Kidney (tissue), 14 donors: ENCODE results near the gene PARVB. TPM values are rescaled to one million over a fixed set of nuclear protein-coding genes. Genes with fewer than 3 reads are reported as not detected.

Source experiments
- DNase-seq, 5 donors: peaks; one replicate each; pipeline ENCODE4 v3.0.0-alpha.2; 2013 to 2020
- FAIRE-seq: peaks from 2 replicates; lab custom pipeline; 2012; peaks lifted over from hg19 to GRCh38; lab: Jason Lieb, UNC
- H3K27ac ChIP-seq, 2 donors: one replicate each; pipeline ENCODE4 v1.7.0; 2013; ENCODE audit warnings: low read depth in 2 of 2, low read length in 2 of 2, inconsistent platforms in 1 of 2
- H3K27me3 ChIP-seq: one replicate; pipeline ENCODE4 v1.7.1; 2013; ENCODE audit warnings: low read length, inconsistent platforms; ENCODE audit not compliant: control insufficient read depth, insufficient read depth
- H3K36me3 ChIP-seq, 3 donors: one replicate each; pipeline versions ENCODE4 v1.7.0 to v1.7.1; 2013; ENCODE audit warnings: low read length in 3 of 3, control low read depth in 1 of 3, inconsistent platforms in 1 of 3; ENCODE audit not compliant: insufficient read depth in 3 of 3, control insufficient read depth in 2 of 3
- H3K4me1 ChIP-seq, 3 donors: one replicate each; pipeline versions ENCODE4 v1.7.0 to v1.7.1; 2013; ENCODE audit warnings: low read length in 3 of 3, inconsistent platforms in 1 of 3, low read depth in 1 of 3; ENCODE audit not compliant: control insufficient read depth in 2 of 3, insufficient read depth in 2 of 3
- H3K4me3 ChIP-seq, 3 donors: one replicate each; pipeline versions ENCODE4 v1.7.0 to v1.8.1; 2013; ENCODE audit warnings: low read length in 3 of 3, control low read depth in 1 of 3, inconsistent platforms in 1 of 3
- H3K9ac ChIP-seq, 3 donors: one replicate each; pipeline versions ENCODE4 v1.7.0 to v1.7.1; 2013; ENCODE audit warnings: low read length in 3 of 3, control low read depth in 1 of 3, inconsistent platforms in 1 of 3
- H3K9me3 ChIP-seq, 3 donors: one replicate each; pipeline versions ENCODE4 v1.7.0 to v1.7.1; 2013; ENCODE audit warnings: low read length in 3 of 3, control low read depth in 1 of 3, inconsistent platforms in 1 of 3; ENCODE audit not compliant: control insufficient read depth in 2 of 3, insufficient read depth in 1 of 3
- CTCF ChIP-seq: IDR thresholded peaks from 3 replicates; pipeline ENCODE4 v1.5.1; 2012; ENCODE audit warnings: mild to moderate bottlenecking, moderate library complexity, borderline replicate concordance; ENCODE audit not compliant: insufficient read depth; ENCODE audit errors: extremely low read depth
- intact Hi-C: fragments of 100-400 bp; cut with DNase I; formaldehyde crosslinking; loops from one replicate; pipeline ENCODE4 v1.11.1; 2022
- polyA plus RNA-seq: library from polyadenylated mRNA; stranded (reverse); fragments of 350-450 nt; fragmentation: Illumina TruSeq; extraction: RNeasy Lipid Tissue Mini Kit (QIAGEN cat#74804); gene quantifications from one replicate; pipeline ENCODE4 v1.2.3, GENCODE V29; 2014; ENCODE audit warnings: low read depth, low replicate concordance; ENCODE audit not compliant: insufficient read depth
- total RNA-seq: library from RNA; stranded (reverse); fragmentation: NEBNext Ultra II Directional; extraction: Animal tissue kit (Norgen Biotek cat#: 25700); gene quantifications from one replicate; pipeline ENCODE4 v1.2.1, GENCODE V29; 2021
- donor health status: control.
- donor health status: control.
- donor health status: control.
- donor health status: control.
- donor health status: control.
- donor health status: DM: yes; HTN: yes; CAD: no.
- donor health status: Normal renal cell carcinoma (clear cell type).

Gene PARVB
- total and polyA plus RNA-seq, 2 donors from 2014 or later: 32.9 to 51.1 TPM

- Histone ChIP-seq H3K4me3 (no peak overlapping the region), H3K4me1 (no peaks in the 10 kb centered on the region), H3K9ac (no peak overlapping the region), H3K27me3 (no peaks in the 10 kb centered on the region), H3K27ac (no peak overlapping the region), H3K36me3 (peaks cover 3 to 45% (median 31%) of the 10 kb centered on the region in 3 donors), H3K9me3 (no peaks in the 10 kb centered on the region)
- intact Hi-C loops: loop anchor here (5.0 to 10.0 kb wide), 2 partner anchors 93 to 636 kb away; no protein-coding TSS in a partner anchor
- no peak for DNase-seq
- TF ChIP-seq CTCF: no peak
- no peak for FAIRE-seq
Observed at GRCh38 chr22:43991316-43992020, 32.6 kb upstream of the PARVB start.

GRCh38 chr22:43992331-43992821 lies 31.7 kb upstream of the PARVB start:
- Histone ChIP-seq H3K9me3 (no peaks in the 10 kb centered on the region), H3K36me3 (peaks cover 3 to 48% (median 34%) of the 10 kb centered on the region in 3 donors), H3K9ac (no peak overlapping the region), H3K27me3 (no peaks in the 10 kb centered on the region), H3K27ac (no peak overlapping the region), H3K4me3 (no peak overlapping the region), H3K4me1 (no peaks in the 10 kb centered on the region)
- TF ChIP-seq CTCF: no peak
- DNase-seq (no peak), FAIRE-seq (no peak)
- intact Hi-C loops: loop anchor here (5.0 to 10.0 kb wide), 2 partner anchors 92 to 635 kb away; no protein-coding TSS in a partner anchor

GRCh38 chr22:43993072-43993760 lies 30.9 kb upstream of the PARVB start:
- intact Hi-C loops: loop anchor here (5.0 to 10.0 kb wide), 2 partner anchors 92 to 634 kb away; no protein-coding TSS in a partner anchor
- TF ChIP-seq CTCF: peak; percentile 94
- Histone ChIP-seq H3K27me3 (no peaks in the 10 kb centered on the region), H3K36me3 (peaks cover 3 to 49% (median 31%) of the 10 kb centered on the region in 3 donors), H3K27ac (no peak overlapping the region), H3K9me3 (no peaks in the 10 kb centered on the region), H3K9ac (no peak overlapping the region), H3K4me1 (no peaks in the 10 kb centered on the region), H3K4me3 (no peak overlapping the region)
- peak in 4 of 5 donors; percentile 66 to 73 (median 68) for DNase-seq
- FAIRE-seq: no peak
